GM19025 (cell line): Measurements from ENCODE around the gene RELT.

Experiments used
- ATAC-seq: cut with Tn5 transposase; IDR thresholded peaks from one replicate; pipeline ENCODE4 v1.9.1; 2021; ENCODE audit warnings: mild to moderate bottlenecking, low read depth, moderate library complexity; ENCODE audit not compliant: unreplicated experiment

Gene RELT

DNA sequence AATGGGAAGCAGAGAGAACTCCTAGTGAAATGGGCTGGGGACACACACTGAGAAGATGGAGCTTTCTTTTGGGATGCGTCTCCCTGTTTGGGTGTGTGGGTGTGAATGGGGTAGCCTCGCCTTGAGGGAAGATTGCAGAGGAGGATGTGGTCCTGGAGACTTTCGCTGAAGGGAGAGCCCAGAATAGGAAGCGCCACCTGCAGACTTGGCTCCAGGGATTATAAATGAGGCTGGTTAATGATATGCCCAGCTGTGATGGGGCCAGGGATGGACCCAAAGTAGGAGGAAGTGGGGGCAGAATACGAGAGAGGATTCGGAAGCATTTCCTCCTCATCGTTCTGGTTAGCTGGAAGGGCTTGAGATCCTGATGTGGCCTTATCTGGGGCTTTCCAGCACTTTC lies 13.7 kb downstream of the RELT start:
- ATAC-seq = no peak

DNA sequence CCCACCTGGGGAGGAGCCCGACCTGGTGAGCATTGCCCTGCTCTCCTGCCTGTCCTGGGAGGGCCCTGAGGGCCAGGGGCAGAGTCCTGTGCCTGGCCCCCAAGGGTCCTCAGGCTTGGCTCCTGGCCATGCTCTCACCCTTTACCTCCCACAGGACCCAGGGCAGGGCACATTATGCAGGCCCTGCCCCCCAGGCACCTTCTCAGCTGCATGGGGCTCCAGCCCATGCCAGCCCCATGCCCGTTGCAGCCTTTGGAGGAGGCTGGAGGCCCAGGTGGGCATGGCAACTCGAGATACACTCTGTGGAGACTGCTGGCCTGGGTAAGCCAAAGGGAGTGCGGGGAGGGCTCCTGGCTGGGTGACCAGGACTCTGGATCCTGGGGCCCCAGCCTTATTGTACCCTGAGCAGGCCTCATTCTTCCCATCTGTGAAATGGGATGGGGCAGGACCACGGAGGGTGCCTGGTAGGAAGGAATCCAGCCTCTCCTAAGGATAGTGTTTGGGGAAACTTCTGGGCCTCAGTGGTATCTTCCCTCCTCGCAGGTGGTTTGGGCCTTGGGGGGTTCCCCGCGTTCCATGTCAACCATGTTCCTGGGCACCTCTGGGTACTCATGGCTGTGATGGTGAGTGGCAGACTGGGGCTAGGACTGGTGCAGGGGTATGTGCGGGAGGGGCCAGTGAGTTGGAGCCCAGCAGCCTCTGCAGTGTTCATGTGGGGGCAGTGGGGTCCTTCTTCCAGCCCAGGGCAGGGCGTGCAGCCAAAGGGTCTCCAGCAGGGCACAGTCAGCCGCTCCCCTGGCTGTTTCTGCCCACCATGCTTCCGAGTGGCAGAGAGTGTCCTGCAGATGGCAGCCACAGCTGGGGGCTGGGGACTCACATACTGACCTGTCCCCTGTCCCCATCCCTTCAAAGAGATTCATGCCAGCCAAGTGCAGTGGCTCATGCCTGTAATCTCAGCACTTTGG lies 14.7 kb downstream of the RELT start:
- no peak for ATAC-seq

DNA sequence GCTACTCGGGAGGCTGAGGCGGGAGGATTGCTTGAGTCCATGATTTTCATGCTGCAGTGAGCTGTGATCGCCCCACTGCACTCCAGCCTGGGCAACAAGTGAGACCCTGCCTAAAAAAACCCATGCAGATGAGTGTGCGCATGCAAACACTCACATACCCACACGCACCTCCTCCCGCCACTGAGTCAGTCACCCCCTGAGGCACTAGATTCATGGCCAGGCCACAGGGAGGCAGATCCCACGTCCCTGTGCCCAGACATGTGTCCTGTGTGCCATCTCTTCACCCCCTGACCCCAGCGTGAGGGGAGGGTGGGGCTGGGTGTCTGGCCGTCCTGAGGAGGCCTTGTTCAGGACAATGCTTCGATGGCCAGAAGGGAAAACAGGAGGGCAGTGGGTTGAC lies 15.5 kb downstream of the RELT start:
- no peak for ATAC-seq

DNA sequence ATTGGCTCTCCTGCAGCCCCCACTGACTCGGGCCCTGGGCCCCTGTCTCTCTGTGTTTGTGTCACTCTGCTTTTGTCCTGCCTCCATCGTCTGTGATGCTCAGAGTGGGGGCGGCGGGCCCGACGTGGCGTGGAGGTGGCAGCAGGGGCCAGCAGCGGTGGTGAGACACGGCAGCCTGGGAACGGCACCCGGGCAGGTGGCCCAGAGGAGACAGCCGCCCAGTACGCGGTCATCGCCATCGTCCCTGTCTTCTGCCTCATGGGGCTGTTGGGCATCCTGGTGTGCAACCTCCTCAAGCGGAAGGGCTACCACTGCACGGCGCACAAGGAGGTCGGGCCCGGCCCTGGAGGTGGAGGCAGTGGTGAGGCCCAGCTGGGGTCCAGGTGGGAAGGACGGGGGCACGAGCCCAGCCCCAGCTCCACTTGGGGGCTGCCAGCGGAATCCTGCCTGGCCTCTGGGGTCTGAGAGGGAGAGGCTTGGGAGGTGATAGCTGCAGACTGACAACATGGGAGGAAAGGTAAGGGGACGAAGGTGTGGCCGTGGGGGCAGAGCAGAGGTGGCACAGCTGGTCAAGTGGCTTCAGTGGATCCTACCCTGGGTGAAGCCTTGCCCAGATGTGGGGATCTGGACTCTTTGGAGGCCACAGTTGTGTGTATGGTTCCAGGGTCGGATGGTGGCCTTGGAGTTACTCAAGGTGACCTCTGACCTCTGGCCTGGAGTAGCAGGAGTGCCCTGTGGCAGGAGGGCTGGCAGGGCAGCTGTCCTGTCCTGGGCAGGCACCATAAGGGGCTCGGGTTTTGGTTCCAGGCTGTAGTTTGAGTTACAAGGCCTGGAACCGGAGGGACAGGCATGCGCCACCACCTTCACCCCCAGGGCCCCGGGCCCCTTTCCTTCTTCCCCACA lies 16.2 kb downstream of the RELT start:
- no peak for ATAC-seq

DNA sequence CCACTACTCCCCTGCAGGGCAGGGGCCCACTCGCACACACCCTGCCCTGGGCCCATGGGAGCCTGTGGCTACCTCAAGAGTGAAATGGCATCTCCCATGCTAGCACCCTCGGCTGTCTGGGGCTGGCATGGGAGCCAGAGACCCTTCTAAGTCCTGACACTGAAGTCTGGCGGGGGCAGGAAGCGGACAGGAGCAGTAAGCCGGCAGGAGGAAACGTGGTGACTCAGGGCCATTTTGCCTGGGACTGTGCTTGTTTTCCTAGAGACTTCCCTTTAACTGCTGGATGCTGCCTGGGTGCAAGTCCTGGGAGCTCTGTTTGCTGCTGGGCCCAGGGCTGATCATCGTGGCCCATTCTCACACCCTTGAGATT lies 16.8 kb downstream of the RELT start:
- ATAC-seq = no peak

DNA sequence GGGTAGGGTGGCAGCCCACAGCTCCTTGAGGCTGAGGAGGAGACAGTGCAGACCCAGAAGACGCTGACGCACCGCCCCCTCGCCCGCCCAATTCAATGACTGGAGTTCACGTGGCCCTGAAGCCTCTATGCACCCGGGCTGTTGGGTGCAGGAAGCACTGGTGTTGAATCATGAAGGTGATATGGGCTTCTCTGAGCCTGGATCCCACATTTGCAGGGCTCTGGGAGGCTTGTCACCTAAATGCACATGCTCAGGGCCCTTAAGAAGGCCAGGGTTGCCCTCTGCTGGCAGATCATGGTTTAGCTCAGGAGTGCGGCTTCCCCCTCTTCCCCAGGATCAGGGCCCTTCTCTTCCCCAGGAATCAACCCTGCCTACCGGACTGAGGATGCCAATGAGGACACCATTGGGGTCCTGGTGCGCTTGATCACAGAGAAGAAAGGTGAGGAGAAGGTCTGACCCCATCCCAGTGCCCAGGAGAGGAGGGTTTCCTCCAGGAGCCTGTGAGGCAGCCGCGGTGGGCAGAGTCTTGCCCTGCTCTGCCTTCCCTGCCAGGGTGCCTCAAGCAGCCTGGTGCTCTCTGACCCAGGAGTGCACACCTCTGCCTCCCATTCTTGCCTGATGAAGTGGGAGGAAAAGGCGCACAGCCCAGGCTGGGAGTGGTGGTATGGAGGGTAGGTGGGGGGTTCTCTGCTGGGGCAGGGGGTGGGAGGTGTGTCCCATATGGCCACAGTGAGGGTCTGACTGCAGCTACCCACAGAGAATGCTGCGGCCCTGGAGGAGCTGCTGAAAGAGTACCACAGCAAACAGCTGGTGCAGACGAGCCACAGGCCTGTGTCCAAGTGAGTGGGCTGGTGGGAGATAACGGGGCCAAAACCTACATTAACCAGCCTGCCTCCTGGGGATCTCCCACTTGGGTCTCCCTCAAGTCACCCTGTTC lies 17.5 kb downstream of the RELT start:
- no peak for ATAC-seq

DNA sequence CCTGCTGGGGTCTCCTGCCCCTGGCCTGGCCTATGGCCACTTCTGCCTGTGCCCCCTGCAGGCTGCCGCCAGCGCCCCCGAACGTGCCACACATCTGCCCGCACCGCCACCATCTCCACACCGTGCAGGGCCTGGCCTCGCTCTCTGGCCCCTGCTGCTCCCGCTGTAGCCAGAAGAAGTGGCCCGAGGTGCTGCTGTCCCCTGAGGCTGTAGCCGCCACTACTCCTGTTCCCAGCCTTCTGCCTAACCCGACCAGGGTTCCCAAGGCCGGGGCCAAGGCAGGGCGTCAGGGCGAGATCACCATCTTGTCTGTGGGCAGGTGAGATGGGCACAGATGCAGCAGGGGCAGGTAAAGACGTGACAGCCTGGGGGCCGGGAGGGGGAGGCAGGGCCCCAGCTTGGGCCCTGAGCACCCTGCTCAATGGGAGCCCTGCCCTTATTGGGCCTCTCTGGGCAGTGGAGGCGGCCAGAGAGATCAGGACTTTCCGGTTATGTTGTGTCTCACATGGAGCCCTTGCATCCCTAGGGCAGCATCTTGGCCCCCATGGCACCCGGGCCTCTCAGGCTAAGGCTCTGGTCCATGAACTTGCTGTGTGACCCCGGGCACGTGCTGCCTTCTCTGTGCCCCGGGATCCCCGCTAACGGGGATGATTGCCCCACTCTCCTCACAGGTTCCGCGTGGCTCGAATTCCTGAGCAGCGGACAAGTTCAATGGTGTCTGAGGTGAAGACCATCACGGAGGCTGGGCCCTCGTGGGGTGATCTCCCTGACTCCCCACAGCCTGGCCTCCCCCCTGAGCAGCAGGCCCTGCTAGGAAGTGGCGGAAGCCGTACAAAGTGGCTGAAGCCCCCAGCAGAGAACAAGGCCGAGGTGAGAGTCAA lies 18.5 kb downstream of the RELT start:
- ATAC-seq = no peak

DNA sequence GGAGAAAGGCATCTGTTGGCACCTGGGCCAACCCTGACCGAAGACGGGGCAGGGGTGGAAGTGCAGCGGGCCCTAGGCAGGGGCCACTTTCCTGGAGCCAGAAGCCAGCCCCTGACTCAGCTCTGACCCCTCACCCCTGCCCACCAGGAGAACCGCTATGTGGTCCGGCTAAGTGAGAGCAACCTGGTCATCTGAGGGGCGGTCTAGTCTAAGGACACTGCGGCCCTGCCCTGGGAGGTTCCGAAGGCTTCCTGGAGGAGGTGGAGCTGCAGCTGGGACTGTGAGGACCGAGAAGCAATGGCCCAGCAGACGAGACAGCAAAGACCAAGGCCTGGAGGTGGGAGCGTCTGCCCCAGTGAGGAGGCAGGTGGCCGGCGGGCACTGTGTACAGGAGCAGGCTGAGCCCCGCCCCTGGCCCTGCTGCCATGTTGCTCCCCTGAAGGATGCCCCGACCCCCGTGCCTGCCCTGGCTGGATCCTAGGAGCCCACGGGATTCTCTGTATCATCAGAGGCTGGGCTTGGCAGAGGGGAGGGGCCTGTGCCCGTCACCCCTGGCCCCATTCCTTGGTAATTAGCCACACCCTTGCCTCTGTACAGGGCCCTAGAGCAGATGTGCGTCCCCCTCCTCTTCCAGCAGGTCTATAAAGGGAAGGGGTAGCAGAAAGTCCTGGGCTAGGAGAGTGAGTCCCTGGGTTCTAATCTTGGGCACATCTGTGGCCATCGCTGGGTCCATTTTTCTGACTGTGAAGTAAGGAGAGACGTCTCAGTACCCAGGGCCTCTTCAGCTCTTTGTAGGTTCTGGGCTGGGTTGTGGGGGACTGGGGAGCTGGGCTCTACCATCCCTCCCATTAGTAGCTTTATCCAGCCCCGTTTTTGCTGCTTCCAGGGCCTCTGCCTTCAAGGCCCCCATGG lies 19.4 kb downstream of the RELT start:
- no peak for ATAC-seq

DNA sequence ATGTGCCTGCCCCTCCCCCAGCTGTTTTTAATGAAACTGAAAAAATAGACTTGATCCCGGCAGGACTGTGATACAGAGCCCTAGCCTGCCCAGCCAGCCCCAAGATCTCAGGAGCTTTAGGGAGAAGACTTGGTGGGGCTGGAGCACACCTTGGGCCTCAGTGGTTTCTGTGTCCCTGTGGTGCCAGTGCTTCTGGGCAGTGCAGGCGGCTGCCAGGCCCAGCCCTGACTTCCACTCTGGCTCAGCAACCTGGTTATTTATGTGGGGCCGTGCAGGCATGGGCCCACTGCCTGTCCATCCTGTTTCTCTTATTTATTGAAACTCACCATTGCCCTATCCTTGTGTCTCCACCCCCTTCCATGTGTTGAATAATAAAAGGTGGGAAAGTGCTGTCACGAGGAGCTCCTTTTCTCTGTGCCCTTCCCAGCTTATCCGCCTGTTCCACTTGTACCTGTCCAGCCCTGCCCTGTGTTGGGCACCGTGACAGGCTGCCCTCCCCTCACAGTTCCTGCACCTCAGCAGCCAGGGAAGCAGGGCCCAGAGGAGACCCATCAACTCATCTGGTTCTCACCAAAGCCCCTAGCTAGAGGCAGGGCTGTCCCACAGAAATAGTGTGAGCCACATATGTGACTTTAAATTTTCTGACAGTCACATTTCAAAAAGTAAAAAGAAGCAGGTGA lies 20.2 kb downstream of the RELT start:
- no peak for ATAC-seq

DNA sequence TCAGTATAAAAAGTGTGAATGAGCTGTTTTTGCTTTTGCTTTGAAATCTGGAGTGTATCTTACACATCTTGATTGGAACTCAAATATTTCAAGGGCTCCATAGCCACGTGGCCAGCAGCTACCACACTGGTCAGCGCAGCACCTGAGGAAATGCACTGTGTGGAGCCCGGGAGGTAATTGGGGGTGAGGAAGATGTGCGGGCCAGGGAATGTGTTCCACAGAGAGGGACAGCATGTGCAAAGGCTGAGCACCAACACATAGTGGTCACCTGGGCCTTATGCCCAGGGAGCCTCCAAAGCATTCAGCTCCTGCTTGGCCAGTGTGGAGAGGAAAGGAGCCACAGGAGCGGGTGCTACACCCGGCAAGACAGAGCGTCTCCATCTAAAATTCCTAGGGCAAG lies 20.8 kb downstream of the RELT start:
- ATAC-seq = no peak

DNA sequence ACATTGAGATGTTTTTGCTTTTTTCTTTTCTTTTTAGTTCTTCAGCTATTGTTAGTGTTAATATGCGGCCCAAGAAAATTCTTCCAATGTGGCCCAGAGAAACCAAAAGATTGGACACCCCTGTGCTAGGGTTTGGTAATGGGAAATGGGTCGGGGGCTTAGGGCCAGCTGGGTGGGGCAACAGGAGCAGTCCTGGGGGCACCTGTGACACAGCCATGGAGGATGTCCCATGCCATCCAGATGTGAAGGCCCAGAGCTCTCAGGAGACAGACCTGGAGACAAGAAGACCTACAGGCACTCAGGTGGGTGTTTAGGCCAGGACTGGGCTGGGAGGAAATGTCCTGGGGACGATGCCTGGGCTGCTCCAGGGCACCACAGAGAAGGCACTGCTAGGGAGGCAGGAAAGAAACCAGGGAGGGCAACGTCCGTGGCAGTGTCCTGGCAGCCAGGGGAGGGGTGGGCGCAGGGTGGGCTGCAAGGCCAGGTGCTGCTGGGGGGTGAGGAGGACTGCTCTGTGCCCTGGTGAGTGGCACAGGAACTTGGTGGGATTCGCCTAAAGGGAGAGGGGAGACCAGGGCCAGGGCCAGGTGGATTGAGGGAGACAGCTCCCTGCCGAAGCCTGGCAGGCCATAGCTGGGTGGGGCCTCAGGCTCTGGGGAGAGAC lies 21.4 kb downstream of the RELT start:
- ATAC-seq = no peak

DNA sequence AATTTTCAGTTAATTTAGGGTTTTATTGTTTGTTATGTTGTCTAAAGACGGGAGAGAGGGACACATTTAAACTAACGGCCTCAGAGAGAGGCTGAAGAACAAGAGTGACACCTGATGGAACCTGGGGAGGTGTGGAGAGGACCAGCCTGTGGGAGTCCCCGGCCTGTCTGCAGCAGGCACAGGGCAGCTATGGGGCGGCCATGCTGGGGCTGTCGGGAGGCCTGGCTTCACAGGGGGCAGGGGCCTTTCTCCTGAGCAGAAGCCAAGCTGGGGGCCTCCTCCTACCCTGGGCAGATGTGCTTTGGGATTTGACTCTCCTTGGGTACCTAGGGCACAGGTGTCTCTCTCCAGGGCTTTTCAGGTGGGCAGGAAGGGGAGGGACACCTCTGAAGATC lies 21.9 kb downstream of the RELT start:
- ATAC-seq = no peak

DNA sequence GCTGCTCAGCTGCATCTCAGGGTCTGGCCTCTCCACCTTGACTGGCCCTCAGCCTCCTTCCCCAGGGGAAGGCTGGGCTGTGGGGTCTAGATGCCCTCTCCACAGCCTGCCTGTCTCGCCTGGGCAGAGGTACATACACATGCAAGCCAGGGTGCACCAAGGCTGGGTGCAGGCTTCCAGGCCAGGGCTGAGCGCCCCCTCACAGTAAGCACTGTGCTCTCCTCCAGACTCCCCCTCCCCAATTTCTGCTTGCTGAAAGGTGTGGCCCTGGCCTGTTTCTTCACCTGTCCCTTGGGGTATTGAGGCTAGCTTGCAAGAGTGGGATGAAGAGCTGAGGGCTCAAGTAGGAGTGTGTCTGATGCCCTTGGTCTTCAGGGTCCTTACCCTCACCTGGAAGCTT lies 22.5 kb downstream of the RELT start:
- no peak for ATAC-seq

DNA sequence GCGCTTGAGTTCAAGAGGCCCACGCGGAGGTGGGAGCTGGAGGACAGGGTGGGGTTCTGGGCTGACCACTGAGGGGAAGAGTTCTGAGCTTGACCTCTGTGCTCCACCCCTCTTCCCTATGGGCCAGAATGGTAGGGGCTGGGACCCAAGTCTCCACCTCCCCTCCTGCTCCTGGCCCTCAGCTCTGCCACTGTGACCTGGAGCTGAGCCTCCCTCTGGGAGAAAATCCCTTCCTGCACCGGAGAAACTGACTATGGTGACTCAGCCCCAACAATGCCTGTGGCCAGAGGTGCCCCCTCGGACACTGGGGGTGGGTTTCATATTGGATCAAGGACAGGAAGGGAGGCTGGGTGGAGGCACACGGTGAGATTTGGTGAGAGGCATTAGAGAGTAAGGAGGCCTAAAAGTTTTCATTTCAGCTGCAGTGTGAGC lies 23.0 kb downstream of the RELT start:
- no peak for ATAC-seq

DNA sequence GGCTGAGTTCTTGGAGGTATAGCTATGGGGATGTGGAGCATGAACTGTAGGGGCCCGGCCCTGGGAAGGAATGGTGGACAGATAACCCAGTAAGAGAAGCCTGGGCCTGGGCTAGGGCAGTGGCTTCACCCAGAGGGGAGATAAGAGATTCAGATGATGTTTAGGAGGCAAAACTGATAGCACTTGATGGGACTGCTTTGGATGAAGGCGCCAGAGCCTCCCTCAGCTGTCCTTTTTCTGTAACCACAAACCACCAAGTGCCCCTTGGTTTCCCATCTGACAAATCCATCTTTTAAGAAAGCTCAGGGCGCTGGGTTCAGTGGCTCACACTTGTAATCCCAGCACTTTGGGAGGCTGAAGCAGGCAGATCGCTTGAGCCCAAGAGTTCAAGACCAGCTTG lies 23.4 kb downstream of the RELT start:
- ATAC-seq = no peak

DNA sequence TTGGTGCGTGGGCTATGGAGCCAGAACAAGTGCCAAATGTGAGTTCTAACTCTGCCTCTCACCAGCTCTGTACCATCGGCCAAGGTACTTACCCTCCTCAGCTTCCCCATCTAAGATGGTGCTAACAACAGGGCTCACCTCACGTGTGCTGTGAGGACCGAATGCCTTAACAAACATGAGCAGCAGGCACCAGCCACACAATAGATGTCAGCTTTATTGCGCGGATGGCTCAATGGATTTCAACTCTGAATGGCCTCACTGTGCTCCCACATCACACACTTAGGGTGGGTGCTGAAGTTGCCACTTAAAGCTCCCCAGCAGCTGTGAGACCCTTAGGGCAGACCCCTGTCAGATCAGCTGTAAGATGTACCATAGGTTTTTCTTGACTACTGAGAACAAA lies 24.1 kb downstream of the RELT start:
- ATAC-seq = no peak

DNA sequence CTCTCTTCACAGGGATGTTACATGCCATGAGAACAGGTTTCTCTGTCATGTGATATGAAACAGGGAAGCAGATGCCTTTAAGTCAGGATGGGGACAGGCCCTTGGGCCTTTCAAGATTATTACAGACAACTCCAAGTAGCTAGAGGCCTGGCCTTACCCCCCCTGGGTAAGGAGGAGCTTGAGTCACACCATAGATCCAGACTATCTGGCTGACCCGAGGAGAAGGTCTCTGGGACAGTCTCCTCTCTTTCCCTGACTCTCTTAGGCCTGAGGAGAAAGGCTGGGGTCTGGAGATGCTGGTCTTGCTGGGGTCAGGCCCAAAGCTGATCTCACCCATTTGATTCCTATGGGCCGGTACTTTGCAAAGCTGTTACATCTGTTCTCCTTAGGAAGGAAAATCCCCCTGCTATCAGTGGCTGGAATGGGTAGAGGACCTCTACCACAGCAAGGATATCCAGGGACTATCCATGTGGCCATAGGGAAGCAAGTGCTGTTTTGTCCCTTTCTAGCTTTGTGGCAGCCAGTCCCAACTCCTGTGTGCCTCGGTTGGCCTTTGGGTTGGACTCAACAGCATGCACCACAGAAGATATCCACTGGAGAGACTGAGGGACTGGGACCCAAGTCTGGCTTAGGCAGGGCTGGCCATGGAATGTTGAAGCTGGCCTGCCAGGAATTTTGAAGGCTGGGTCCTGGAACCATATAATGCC lies 25.2 kb downstream of the RELT start:
- no peak for ATAC-seq
